IPS-18a (cell line): ENCODE measurements around the gene NIBAN1.

Source experiments
- H3K27ac ChIP-seq: one replicate; pipeline ENCODE4 v1.5.1; 2013; ENCODE audit warnings: low read length
- H3K27me3 ChIP-seq: one replicate; pipeline ENCODE4 v1.6.1; 2013; ENCODE audit warnings: mild to moderate bottlenecking, low read length; ENCODE audit not compliant: control insufficient read depth, insufficient read depth
- H3K36me3 ChIP-seq: one replicate; pipeline ENCODE4 v1.6.1; 2013; ENCODE audit warnings: low read depth, low read length; ENCODE audit not compliant: control insufficient read depth
- H3K4me1 ChIP-seq: one replicate; pipeline ENCODE4 v1.6.1; 2013; ENCODE audit warnings: low read depth, low read length; ENCODE audit not compliant: control insufficient read depth
- H3K4me3 ChIP-seq: one replicate; pipeline ENCODE4 v1.5.1; 2013; ENCODE audit warnings: low read length
- H3K9ac ChIP-seq: one replicate; pipeline ENCODE4 v1.6.1; 2013; ENCODE audit warnings: mild to moderate bottlenecking, low read length, moderate library complexity
- H3K9me3 ChIP-seq: one replicate; pipeline ENCODE4 v1.6.1; 2013; ENCODE audit warnings: low read depth, low read length; ENCODE audit not compliant: control insufficient read depth

The NIBAN1 gene

DNA sequence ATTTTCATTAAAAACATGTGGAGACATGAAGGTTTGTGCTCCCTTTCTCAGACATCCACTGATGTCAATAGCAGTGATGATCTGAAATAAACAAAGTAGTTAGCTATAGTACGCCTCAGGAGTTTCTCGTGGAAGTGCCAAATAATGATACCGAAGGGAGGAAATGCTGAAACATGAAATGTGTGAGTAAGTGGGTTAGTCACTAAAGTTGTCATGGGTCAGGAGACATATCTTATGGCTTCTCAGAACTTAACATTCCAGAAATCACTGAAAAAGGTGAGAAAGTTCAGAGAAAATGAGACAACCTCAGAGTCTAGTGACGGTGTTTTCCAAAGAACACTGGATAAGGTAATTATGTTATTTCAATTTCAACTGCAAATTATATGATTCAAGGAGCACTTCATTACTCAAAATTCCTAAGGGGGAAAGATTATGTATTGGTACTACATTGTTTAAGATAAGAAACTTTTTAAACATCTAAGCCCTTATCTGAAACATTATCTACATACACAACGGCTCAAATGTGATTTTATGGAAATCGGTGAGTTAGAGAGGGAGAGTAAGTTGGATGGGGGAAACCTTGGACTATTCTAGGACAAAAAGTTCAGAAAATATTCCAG lies 20.6 kb downstream of the NIBAN1 start:
- Histone ChIP-seq H3K9me3 (no peaks in the 10 kb centered on the region), H3K27ac (no peak overlapping the region), H3K36me3 (no peaks in the 10 kb centered on the region), H3K9ac (no peak overlapping the region), H3K4me3 (no peak overlapping the region), H3K4me1 (no peaks in the 10 kb centered on the region), H3K27me3 (no peaks in the 10 kb centered on the region)

DNA sequence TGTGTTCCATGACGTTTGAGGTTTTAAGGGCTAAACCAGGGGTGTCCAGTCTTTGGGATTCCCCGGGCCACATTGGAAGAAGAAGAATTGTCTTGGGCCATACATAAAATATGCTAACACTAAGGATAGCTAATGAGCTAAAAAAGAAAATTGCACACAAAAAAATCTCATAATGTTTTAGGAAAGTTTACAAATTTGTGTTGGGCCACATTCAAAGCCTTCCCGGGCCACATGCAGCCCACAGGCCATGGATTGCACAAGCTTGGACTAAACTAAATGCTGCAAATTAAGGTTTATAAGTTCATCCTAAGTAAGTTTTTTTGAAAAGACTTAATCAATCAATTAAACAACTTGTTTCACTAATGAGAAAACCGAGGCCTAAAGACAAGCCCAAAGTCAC lies 21.9 kb downstream of the NIBAN1 start:
- no peaks in the 10 kb centered on the region for H3K27me3 ChIP-seq
- H3K4me3 ChIP-seq: no peak overlapping the region
- H3K36me3 ChIP-seq: no peaks in the 10 kb centered on the region
- H3K4me1 ChIP-seq: no peaks in the 10 kb centered on the region
- H3K27ac ChIP-seq: no peak overlapping the region
- H3K9ac ChIP-seq: no peak overlapping the region
- H3K9me3 ChIP-seq: no peaks in the 10 kb centered on the region

DNA sequence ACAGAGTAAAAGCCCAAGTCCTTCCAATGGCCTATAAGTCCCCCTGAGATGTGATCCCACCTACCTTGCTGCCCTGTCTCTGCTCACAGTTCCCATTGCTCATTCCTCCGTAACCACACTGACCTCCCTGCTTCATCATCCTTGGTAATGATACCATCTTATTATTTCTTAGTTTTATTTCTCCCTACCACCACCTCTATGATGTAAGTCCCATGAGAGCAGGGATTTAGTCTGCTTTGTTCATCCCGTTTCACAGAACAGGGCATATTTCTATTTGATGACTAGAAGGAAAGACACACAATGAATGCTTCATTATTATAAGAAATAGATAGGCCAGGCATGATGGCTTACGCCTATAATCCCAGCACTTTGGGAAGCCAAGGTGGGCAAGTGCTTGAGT lies 22.5 kb downstream of the NIBAN1 start:
- H3K4me1 ChIP-seq: no peaks in the 10 kb centered on the region
- H3K27ac ChIP-seq: no peak overlapping the region
- no peak overlapping the region for H3K4me3 ChIP-seq
- H3K36me3 ChIP-seq: no peaks in the 10 kb centered on the region
- H3K9ac ChIP-seq: no peak overlapping the region
- H3K9me3 ChIP-seq: no peaks in the 10 kb centered on the region
- no peaks in the 10 kb centered on the region for H3K27me3 ChIP-seq

DNA sequence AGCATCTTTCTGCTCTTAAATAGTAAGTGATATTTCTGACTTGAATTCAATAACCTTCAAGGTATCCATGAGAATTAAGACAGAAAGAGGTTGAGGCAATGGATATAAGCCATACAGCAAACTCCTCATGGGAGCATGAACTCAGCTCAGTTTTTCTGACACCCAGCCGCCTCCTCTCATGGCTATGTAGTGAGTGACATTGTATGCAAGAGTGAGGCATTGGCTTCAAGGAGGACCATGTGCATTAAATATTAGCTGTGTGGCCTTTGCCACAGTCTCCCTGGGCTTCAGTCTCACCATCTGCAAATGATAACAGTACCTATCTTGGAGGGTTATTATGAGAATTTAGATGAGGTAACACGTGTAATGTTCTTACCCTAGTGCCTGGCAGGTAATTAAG lies 23.4 kb downstream of the NIBAN1 start:
- Histone ChIP-seq H3K9me3 (no peaks in the 10 kb centered on the region), H3K4me1 (peaks cover 6% of the 10 kb centered on the region), H3K27ac (no peak overlapping the region), H3K36me3 (no peaks in the 10 kb centered on the region), H3K4me3 (no peak overlapping the region), H3K27me3 (no peaks in the 10 kb centered on the region), H3K9ac (no peak overlapping the region)

DNA sequence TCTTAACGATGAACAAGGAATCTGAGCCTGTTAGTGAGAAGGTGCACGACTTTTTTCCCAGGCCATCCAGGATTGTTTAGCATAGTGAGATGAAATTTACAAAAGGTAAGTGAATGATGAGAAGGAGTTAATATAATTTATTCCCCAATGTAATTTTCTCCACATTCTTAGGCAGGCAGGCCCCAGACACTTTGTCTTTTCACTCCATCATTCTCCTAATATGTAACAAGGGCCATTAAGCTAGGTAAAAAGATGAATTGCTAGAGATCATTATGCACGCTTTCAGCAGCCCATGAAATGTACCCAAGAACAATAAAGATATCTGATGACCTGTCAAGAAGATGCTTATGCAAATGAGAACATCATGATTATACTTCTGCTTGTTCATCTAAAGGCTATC lies 24.1 kb downstream of the NIBAN1 start:
- Histone ChIP-seq H3K9ac (no peak overlapping the region), H3K4me3 (no peak overlapping the region), H3K36me3 (no peaks in the 10 kb centered on the region), H3K9me3 (no peaks in the 10 kb centered on the region), H3K27ac (no peak overlapping the region), H3K4me1 (peaks cover 12% of the 10 kb centered on the region), H3K27me3 (no peaks in the 10 kb centered on the region)

DNA sequence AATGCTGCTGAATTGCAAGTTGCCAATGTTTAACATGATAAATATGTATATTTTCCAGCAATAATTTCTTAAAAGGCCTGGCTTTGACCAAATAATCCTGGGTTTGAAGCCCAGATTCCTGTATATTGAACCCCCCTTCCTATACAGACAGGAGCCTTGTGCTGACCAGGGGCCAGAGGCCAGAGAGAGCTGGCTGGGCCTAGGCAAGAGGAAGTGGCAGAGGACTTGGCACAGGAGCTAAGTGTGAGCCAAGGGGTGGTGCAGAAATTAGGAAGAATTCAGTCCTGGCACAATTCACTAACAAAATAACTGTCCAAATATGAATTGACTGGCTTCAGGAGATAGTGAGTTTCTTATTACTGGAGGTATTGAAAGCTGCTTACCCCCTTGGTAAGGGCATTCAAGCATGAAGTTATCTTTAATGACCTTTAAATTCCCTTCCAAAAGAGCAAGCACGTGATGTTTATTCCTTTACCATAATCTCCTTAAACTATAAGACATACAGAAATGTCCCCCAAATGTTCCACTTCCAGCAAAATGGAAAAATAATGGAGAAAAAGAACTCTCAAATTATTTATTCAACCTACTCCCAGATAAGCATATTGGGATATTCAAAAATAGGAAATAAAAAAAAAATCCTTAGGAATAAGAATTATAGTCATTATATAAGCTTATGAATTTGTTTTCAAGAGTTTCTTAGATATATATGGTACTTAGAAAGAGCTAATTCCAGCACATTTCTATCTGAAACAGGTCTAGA lies 26.6 kb downstream of the NIBAN1 start:
- Histone ChIP-seq H3K36me3 (no peaks in the 10 kb centered on the region), H3K27me3 (no peaks in the 10 kb centered on the region), H3K9me3 (no peaks in the 10 kb centered on the region), H3K9ac (no peak overlapping the region), H3K4me3 (no peak overlapping the region), H3K4me1 (peaks cover 14% of the 10 kb centered on the region), H3K27ac (no peak overlapping the region)

DNA sequence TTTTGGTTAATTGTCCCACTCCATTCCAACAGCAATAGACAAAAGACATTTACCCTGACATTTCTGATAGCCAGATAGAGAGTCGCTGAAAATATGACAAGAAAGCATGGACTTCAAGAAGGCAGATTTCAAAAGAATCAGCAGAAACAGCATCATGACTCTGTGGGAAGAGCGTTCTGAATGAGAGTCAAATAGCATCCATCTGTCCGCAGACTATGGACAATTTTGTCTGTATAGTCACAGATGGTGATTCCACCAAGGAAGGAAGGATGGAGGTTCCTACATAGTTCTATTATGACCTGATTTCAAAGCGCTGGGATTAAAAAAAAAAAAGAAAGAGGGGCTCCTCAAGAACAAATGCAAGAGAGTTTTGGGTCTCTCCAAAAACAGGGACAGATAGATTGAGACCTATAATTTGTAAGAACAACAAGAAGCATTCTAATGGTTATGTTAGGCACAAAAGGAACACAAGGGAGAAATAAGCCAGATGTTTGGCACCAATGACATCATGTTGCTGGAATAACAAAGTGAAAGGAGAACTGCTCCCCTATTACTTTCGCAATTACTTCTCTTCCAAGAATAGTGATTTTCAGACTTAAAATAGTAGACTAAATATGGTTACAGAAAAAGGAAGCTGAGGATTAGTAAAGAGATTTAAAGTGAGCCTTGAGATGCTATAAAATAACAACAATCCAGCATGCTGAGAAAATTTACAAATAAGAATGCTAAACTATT lies 28.5 kb downstream of the NIBAN1 start:
- no peak overlapping the region for H3K27ac ChIP-seq
- H3K36me3 ChIP-seq: no peaks in the 10 kb centered on the region
- no peak overlapping the region for H3K9ac ChIP-seq
- no peaks in the 10 kb centered on the region for H3K9me3 ChIP-seq
- no peak overlapping the region for H3K4me3 ChIP-seq
- H3K27me3 ChIP-seq: no peaks in the 10 kb centered on the region
- peaks cover 14% of the 10 kb centered on the region for H3K4me1 ChIP-seq

DNA sequence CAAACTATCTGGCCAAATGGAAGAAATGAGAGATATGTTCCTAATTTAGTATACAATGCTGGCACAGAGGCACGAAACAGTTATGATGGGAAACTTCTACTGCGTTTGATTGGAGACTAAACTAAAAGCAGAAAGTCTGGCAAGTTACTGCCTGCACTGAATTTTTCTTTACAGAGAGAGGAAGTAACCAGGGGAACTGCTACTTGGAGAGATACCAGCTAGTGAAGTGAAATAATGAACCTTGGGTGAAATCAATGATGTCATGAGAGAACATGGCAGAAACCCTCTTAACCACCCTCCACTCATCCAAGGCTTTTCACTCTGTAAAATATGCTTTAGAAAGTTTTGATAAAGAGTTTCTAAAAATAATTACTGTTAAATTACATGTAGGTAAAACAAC lies 29.3 kb downstream of the NIBAN1 start:
- Histone ChIP-seq H3K36me3 (no peaks in the 10 kb centered on the region), H3K4me1 (peaks cover 14% of the 10 kb centered on the region), H3K9me3 (no peaks in the 10 kb centered on the region), H3K27me3 (no peaks in the 10 kb centered on the region), H3K27ac (no peak overlapping the region), H3K4me3 (no peak overlapping the region), H3K9ac (no peak overlapping the region)

DNA sequence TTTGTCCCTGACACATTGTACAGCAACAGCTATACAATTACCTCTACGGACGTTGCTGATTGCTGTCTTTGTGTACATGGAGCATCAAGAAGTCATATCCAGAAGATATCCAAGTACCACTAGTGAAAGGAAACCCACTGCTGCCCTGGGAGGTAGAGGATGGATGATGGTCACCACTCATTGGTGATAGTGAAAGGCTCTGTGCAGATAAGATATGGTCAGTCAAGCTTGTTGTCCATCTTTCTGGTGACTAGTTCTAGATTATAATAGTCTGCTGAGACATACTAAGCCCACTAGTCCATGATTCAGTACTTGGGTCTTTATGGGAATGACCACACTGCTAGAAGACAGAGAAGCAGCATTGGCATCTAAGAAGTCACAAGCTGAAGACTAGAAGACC lies 30.3 kb downstream of the NIBAN1 start:
- Histone ChIP-seq H3K27ac (no peak overlapping the region), H3K9ac (no peak overlapping the region), H3K9me3 (no peaks in the 10 kb centered on the region), H3K27me3 (no peaks in the 10 kb centered on the region), H3K4me1 (peaks cover 14% of the 10 kb centered on the region), H3K4me3 (no peak overlapping the region), H3K36me3 (no peaks in the 10 kb centered on the region)

DNA sequence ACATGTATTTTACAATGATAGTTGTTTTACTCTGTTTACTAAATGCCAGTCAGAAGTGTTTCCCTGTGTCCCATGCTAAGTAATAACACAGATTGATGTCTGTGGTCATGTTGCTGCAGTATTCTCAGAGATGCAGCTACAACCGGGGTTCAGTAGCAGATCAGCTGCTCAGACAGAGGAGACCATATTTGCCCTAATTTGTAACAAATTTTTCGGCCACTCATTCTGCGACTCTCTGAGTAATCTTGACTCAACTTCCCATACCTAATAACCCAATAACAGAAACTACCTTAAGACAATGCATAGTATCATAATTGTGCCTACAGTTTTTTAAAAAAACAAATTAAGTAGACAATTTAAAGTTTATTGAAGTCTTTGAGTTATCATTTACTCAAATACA lies 32.6 kb downstream of the NIBAN1 start:
- no peak overlapping the region for H3K9ac ChIP-seq
- no peak overlapping the region for H3K27ac ChIP-seq
- H3K27me3 ChIP-seq: no peaks in the 10 kb centered on the region
- H3K4me1 ChIP-seq: peaks cover 22% of the 10 kb centered on the region
- H3K36me3 ChIP-seq: no peaks in the 10 kb centered on the region
- no peaks in the 10 kb centered on the region for H3K9me3 ChIP-seq
- H3K4me3 ChIP-seq: no peak overlapping the region

DNA sequence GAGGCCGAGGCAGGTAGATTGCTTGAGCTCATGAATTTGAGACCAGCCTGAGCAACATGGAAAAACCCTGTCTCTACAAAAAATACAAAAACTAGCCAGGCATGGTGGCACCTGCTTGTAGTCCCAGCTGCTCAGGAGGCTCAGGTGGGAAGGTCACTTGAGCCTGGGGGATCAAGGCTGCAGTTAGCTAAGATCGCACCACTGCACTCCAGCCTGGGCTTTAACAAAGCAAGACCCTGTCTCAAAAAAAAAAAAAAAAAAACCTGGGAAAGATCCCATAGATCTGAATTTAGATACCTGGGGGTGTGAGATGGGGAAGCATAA lies 32.9 kb downstream of the NIBAN1 start:
- Histone ChIP-seq H3K4me3 (no peak overlapping the region), H3K9ac (no peak overlapping the region), H3K4me1 (peaks cover 21% of the 10 kb centered on the region), H3K9me3 (no peaks in the 10 kb centered on the region), H3K36me3 (no peaks in the 10 kb centered on the region), H3K27ac (no peak overlapping the region), H3K27me3 (no peaks in the 10 kb centered on the region)
